Measurements from ENCODE around the gene SRCIN1. TPM values are rescaled to one million over a fixed set of nuclear protein-coding genes. Genes with fewer than 3 reads are reported as not detected.

Gene SRCIN1
- total RNA-seq, 2 experiments from 2014 or later, result 0.72 to 0.73 TPM

DNA sequence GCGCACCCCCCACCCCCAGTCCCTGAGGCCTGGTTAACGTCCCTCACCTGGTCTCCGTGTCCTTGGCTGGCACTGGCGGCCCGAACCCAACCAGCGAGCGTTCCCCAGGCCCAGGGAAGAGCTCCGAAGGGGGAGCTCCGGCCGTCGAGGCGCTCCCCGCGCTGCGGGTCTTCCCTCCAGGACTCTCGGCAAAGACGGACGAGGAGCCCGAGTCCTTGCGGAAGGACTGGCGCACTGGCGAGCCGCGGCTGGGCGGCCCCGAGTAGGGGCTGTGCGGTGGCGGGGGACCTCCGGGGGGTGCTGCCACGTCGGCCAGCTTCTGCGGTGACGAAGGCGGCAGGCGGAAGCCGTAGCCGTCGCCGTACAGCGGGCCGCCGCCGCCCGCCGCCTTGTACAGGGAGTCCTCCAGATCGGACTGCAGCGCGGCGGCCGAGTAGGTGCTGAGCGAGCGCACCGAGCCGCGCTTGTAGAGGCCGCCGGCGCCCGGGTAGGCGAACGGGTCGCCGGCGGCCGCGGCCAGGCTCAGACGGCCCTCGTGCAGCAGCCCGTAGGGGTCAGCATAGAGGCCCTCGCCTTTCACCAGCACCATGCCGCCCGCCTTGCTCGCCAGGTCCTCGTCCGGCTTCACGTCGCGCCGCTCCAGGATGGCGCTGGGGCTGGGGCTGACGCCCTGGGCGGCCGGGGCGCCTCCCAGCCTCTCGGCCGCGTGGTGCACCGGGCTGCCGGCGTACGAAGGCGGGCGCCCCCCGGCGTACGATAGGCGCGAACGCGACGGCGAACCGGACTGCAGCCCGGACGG lies 44.1 kb downstream of the SRCIN1 start:
- Mint-ChIP-seq H3K27ac (no peak overlapping the region), H3K27me3 (peaks cover 53% of the 10 kb centered on the region), H3K9me3 (ENCODE audit: low read depth) (no peaks in the 10 kb centered on the region), H3K4me3 (no peak overlapping the region), H3K4me1 (peaks cover 31% of the 10 kb centered on the region), H3K36me3 (ENCODE audit: low read depth) (no peaks in the 10 kb centered on the region)
- POLR2A ChIA-PET, result no interaction called here
- ATAC-seq, result no peak
- CTCF ChIA-PET, result interaction anchor here (0.7 to 1.0 kb wide), 2 partner anchors 8 to 54 kb away, joined by 3 to 4 read pairs; no protein-coding TSS in a partner anchor
- intact Hi-C loops (cut with DNase I, micrococcal nuclease), result loop anchor here in 1 of 2 experiments (2.0 kb wide), 1 partner anchor 819 kb away; no protein-coding TSS in a partner anchor
- no peak for DNase-seq

DNA sequence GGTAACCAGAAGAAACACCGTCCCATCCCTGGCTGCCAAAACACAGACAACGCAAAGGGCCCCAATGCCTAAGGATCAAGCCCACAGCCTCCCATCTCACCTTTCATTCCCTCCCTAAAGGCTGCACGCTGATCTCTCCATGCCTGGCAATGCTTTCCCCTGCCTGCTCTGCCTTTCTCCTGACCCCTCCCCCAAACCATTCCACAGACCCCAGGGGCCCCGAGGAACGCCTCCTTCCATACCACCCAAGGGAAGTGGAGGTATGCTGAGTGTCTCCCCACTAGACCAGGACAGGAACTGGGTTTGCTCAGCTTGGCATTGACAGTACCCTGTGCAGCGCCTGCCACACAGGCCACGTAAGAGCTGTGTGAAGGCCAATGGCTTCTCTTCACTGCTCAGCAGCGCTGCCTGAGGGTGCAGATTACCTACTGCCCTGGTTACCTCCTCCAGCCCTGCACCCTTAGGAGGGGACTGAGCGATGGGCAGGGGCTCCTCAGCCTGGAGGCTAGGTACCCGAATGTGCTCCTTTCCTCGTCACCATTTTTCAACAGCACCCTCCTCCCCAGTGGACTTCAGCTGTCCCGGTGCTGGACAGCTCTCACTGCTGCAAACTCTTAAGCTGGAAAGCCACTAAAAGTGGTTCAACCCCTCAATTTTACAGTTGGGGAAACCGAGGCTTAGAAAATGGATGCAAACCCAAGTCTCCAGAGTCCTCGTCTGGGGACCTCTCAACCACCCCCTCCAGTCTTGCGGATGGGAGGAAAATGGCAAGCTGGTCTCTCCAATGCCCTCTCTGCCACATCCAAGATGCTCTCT lies 45.0 kb downstream of the SRCIN1 start:
- peak; percentile 55 for DNase-seq
- no peaks in the 10 kb centered on the region for H3K9me3 Mint-ChIP-seq (ENCODE audit: low read depth)

GRCh38 chr17:38559880-38560230 lies 45.9 kb downstream of the SRCIN1 start:
- ChIA-PET POLR2A (interaction anchor here (2.0 kb wide), 1 partner anchor 44 kb away, joined by 6 read pairs; no protein-coding TSS in a partner anchor), CTCF (interaction anchor here (0.8 to 9.0 kb wide), 15 partner anchors 12 to 265 kb away, joined by 3 to 145 read pairs (median 6); partner anchors contain the start of genes CWC25, EPOP and PSMB3)
- H3K27ac Mint-ChIP-seq, result no peak overlapping the region
- H3K4me1 Mint-ChIP-seq, result peaks cover 31% of the 10 kb centered on the region
- H3K9me3 Mint-ChIP-seq (ENCODE audit: low read depth), result no peaks in the 10 kb centered on the region
- intact Hi-C loops (cut with DNase I, micrococcal nuclease), result loop anchor here (1.0 to 5.0 kb wide), 6 partner anchors 45 to 817 kb away; partner anchors contain the start of genes EPOP (in 1 of the 2), PSMB3 (in 1 of the 2), SOCS7 (in 1 of the 2) and SRCIN1 (in 1 of the 2)
- H3K27me3 Mint-ChIP-seq, result peaks cover 40% of the 10 kb centered on the region
- DNase-seq, result no peak
- no peaks in the 10 kb centered on the region for H3K36me3 Mint-ChIP-seq (ENCODE audit: low read depth)
- ATAC-seq, result no peak
- H3K4me3 Mint-ChIP-seq, result no peak overlapping the region

More for the DNA sequence above, 45.0 kb downstream of the SRCIN1 start:
- ChIA-PET CTCF (interaction anchor here (0.7 to 3.6 kb wide), 6 partner anchors 7 to 175 kb away, joined by 3 to 28 read pairs (median 5); no protein-coding TSS in a partner anchor), POLR2A (no interaction called here)
- Mint-ChIP-seq H3K4me1 (peaks cover 31% of the 10 kb centered on the region), H3K36me3 (ENCODE audit: low read depth) (no peaks in the 10 kb centered on the region), H3K27me3 (peaks cover 46% of the 10 kb centered on the region), H3K4me3 (no peak overlapping the region), H3K27ac (no peak overlapping the region)
- intact Hi-C loops (cut with DNase I, micrococcal nuclease), result loop anchor here in 1 of 2 experiments (2.0 kb wide), 1 partner anchor 818 kb away; no protein-coding TSS in a partner anchor
- no peak for ATAC-seq

DNA sequence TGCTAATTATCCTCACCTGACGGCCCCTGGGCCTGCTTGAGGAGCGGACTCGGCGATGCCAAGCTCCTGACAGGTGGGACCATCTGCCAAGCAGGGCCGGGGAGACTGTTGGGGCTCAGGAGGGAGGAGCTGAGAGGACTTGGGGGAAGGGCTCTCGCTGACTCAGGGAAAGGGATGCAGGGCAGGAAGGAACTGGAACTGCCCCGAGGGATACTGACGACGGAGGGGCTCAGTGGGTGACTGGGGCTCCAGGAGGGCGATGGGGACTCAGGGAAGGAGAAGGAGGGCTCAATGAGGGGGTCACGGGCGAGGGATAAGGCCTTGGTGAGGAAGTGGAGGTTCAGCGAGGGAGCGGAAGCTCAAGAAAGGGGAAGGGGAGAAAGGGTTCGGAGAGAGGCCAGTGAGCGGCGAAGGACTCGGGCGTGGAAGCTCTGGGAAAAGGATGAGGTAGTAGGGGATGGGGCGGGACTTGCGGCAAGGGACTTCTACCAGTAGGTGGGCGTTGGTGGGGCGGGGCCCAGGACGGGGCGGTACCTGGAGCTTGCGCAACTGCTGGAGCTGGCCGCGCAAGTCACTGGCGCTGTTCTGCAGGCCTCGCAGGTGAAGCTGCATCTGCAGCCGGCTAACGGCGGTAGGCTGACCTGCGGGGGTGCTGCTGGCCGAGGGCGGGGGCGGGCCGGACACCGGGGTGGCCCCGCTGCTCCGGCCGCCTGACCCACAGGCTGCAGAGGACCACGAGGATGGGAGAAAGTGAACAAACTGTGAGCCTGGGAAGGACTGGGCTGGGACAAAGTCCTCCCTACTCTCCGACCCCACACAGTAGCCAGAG lies 46.5 kb downstream of the SRCIN1 start:
- Mint-ChIP-seq H3K4me3 (peak overlapping the region; percentile 73), H3K9me3 (ENCODE audit: low read depth) (no peaks in the 10 kb centered on the region), H3K27ac (peak overlapping the region; percentile 44), H3K4me1 (peaks cover 29% of the 10 kb centered on the region), H3K27me3 (peaks cover 34% of the 10 kb centered on the region), H3K36me3 (ENCODE audit: low read depth) (no peaks in the 10 kb centered on the region)
- peak; percentile 71 for ATAC-seq
- DNase-seq, result peak; percentile 95
- intact Hi-C loops (cut with DNase I, micrococcal nuclease), result loop anchor here (1.0 to 5.0 kb wide), 5 partner anchors 46 to 208 kb away; partner anchors contain the start of genes EPOP (in 1 of the 2), PSMB3 (in 1 of the 2), SOCS7 (in 1 of the 2) and SRCIN1 (in 1 of the 2)
- CTCF ChIA-PET, result interaction anchor here (0.5 to 9.0 kb wide), 30 partner anchors 8 to 1942 kb away, joined by 3 to 145 read pairs (median 6); partner anchors contain the start of genes CWC25, EPOP, PSMB3 and SOCS7
- POLR2A ChIA-PET, result interaction anchor here (0.8 to 2.0 kb wide), 4 partner anchors 22 to 108 kb away, joined by 4 to 6 read pairs (median 5); no protein-coding TSS in a partner anchor

- Mint-ChIP-seq H3K4me3 (peak overlapping the region; percentile 73), H3K9me3 (ENCODE audit: low read depth) (no peaks in the 10 kb centered on the region), H3K27me3 (peaks cover 29% of the 10 kb centered on the region), H3K27ac (no peak overlapping the region), H3K4me1 (peaks cover 27% of the 10 kb centered on the region), H3K36me3 (ENCODE audit: low read depth) (no peaks in the 10 kb centered on the region)
- intact Hi-C loops (cut with DNase I, micrococcal nuclease), result loop anchor here (1.0 to 5.0 kb wide), 11 partner anchors 26 to 241 kb away; partner anchors contain the start of genes PSMB3 (in 2 of the 2), EPOP (in 1 of the 2), PIP4K2B (in 1 of the 2) and SOCS7 (in 1 of the 2)
- DNase-seq (no peak), ATAC-seq (peak; percentile 25)
- POLR2A ChIA-PET, result interaction anchor here (0.5 to 2.0 kb wide), 6 partner anchors 23 to 1025 kb away, joined by 4 to 6 read pairs (median 4); no protein-coding TSS in a partner anchor
- CTCF ChIA-PET, result interaction anchor here (0.7 to 9.0 kb wide), 38 partner anchors 8 to 595 kb away, joined by 3 to 145 read pairs (median 5); partner anchors contain the start of genes CWC25, EPOP, PSMB3 and SOCS7
These were observed 47.1 kb downstream of the SRCIN1 start for GRCh38 chr17:38558728-38559050.

DNA sequence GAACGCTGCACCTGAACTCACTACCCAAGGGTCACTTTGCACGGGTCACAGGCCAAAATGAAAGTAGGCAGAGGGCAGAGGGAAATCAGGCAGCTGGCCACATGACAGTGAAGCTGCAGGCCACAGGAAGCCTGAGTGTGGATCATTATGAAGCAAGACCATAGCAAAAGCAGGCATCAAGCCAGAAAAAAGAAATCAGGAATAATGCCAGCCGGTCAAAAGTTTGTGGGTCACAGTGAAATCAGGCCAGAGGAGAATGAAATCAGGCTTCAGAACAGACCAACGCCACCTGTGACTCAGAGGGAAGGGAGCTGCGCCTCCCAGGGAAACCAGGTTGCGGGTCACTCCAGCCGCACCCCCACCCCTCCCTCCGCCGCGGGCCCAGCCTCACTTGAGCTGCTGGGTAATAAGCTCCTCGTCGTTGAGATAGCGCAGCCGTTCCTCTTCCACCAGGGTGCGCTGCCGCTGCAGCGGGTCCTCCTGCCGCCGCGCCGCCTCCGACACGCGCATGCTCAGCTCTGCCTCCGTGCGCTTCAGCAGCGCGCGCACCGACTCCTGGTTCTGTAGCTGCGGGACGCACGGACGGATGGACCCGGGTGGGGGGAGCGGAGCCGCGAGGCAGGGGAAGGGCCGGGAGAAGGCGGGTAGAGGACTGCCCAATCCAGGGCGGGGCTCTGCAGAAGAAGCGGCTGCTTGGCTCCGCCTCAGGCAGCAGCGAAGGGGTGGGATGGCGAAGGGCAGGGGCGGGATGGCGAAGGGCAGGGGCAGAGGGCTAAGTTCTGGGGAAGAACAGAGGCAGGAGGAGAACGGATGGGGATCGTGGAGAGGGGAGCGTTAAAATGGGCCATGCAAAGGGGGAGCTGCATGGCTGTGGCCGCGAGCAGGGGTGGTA lies 47.7 kb downstream of the SRCIN1 start:
- intact Hi-C loops (cut with DNase I, micrococcal nuclease), result loop anchor here (1.0 to 5.0 kb wide), 9 partner anchors 26 to 241 kb away; partner anchors contain the start of genes PSMB3 (in 2 of the 2), EPOP (in 1 of the 2), PIP4K2B (in 1 of the 2) and SRCIN1 (in 1 of the 2)
- Mint-ChIP-seq H3K27ac (no peak overlapping the region), H3K36me3 (ENCODE audit: low read depth) (no peaks in the 10 kb centered on the region), H3K4me1 (peaks cover 22% of the 10 kb centered on the region), H3K9me3 (ENCODE audit: low read depth) (no peaks in the 10 kb centered on the region), H3K27me3 (peaks cover 23% of the 10 kb centered on the region), H3K4me3 (peak overlapping the region; percentile 73)
- DNase-seq, result peak; percentile 95
- ATAC-seq, result peak; percentile 85
- ChIA-PET POLR2A (interaction anchor here (0.5 to 2.0 kb wide), 8 partner anchors 9 to 1025 kb away, joined by 4 to 6 read pairs (median 4); no protein-coding TSS in a partner anchor), CTCF (interaction anchor here (0.6 to 9.0 kb wide), 43 partner anchors 8 to 595 kb away, joined by 3 to 145 read pairs (median 4); partner anchors contain the start of genes CWC25, PLXDC1, SOCS7 and SRCIN1)

DNA sequence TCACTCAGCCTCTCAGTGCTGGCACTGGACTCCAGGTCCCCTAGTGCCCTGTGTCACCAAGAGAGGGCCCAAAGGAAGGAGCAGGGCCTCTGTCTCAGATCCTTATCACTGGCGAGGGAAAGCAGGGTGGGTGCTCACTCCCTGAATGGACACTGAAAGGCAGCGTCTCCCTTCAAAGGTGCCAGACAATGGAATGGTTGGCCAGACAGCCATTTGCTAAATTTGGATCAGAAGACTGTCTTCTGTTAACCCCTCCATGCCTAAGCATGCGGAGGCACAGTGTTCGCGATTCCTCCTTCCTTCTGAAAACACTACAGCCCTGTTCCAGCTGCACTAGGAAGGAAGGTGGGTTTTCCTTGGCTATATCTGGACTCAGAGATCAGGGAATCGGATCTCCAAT lies 48.4 kb downstream of the SRCIN1 start:
- intact Hi-C loops (cut with DNase I, micrococcal nuclease), result loop anchor here in 1 of 2 experiments (5.0 kb wide), 1 partner anchor 195 kb away; the partner anchor contains the start of gene PSMB3
- ChIA-PET POLR2A (interaction anchor here (0.6 to 2.0 kb wide), 3 partner anchors 10 to 118 kb away, joined by 4 to 6 read pairs (median 4); no protein-coding TSS in a partner anchor), CTCF (interaction anchor here (0.6 to 9.0 kb wide), 34 partner anchors 9 to 596 kb away, joined by 3 to 145 read pairs (median 4); partner anchors contain the start of gene PLXDC1)
- Mint-ChIP-seq H3K9me3 (ENCODE audit: low read depth) (no peaks in the 10 kb centered on the region), H3K27me3 (peaks cover 19% of the 10 kb centered on the region), H3K4me3 (peak overlapping the region; percentile 21), H3K4me1 (peaks cover 22% of the 10 kb centered on the region), H3K27ac (no peak overlapping the region), H3K36me3 (ENCODE audit: low read depth) (no peaks in the 10 kb centered on the region)
- ATAC-seq (no peak), DNase-seq (no peak)

GRCh38 chr17:38556239-38556638 lies 49.5 kb downstream of the SRCIN1 start:
- intact Hi-C loops (cut with DNase I, micrococcal nuclease), result loop anchor here in 1 of 2 experiments (5.0 kb wide), 1 partner anchor 196 kb away; the partner anchor contains the start of gene PSMB3
- POLR2A ChIA-PET, result interaction anchor here (0.7 kb wide), 1 partner anchor 921 kb away, joined by 3 read pairs; no protein-coding TSS in a partner anchor
- H3K27ac Mint-ChIP-seq, result no peak overlapping the region
- H3K36me3 Mint-ChIP-seq (ENCODE audit: low read depth), result no peaks in the 10 kb centered on the region
- ATAC-seq (no peak), DNase-seq (no peak)
- no peaks in the 10 kb centered on the region for H3K9me3 Mint-ChIP-seq (ENCODE audit: low read depth)
- no peak overlapping the region for H3K4me3 Mint-ChIP-seq
- peaks cover 22% of the 10 kb centered on the region for H3K4me1 Mint-ChIP-seq
- CTCF ChIA-PET, result interaction anchor here (1.0 to 9.0 kb wide), 3 partner anchors 27 to 202 kb away, joined by 3 to 145 read pairs (median 127); no protein-coding TSS in a partner anchor
- peaks cover 15% of the 10 kb centered on the region for H3K27me3 Mint-ChIP-seq
